Measurements from ENCODE around the gene LGI1.
A peak's percentile ranks its signal among the peaks of the same experiment; 100 is the strongest.

LGI1 gene

DNA sequence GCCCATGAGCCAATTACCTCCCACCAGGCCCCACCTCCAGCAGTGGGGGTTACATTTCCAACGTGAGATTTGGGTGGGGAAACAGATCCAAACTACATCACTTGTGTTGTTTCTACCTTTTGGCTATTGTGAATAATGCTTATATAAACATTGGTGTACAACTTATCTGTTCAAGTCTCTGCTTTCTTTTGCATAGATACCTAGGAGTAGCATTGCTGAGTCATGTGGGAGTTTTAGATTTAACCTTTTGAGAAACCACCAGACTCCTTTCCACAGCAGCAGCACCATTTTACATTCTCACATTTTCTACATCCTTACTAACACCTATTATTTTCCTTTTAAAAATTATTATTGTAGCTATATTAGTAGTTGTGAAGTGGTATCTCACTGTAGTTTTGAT is 41.0 kb upstream of the LGI1 start:
- Histone ChIP-seq H3K36me3 (ENCODE audit: low read depth) (no peaks in the 10 kb centered on the region), H3K27me3 (ENCODE audit: insufficient read depth, poor library complexity, severe bottlenecking) (no peaks in the 10 kb centered on the region), H3K4me1 (ENCODE audit: insufficient read depth, poor library complexity, severe bottlenecking) (no peaks in the 10 kb centered on the region), H3K9me3 (ENCODE audit: severe bottlenecking) (no peaks in the 10 kb centered on the region), H3K27ac (ENCODE audit: poor library complexity, severe bottlenecking) (no peak overlapping the region), H3K4me3 (ENCODE audit: severe bottlenecking) (no peak overlapping the region)
- no peak for ATAC-seq (ENCODE audit: low read depth)
- TF ChIP-seq, protein P1, sequence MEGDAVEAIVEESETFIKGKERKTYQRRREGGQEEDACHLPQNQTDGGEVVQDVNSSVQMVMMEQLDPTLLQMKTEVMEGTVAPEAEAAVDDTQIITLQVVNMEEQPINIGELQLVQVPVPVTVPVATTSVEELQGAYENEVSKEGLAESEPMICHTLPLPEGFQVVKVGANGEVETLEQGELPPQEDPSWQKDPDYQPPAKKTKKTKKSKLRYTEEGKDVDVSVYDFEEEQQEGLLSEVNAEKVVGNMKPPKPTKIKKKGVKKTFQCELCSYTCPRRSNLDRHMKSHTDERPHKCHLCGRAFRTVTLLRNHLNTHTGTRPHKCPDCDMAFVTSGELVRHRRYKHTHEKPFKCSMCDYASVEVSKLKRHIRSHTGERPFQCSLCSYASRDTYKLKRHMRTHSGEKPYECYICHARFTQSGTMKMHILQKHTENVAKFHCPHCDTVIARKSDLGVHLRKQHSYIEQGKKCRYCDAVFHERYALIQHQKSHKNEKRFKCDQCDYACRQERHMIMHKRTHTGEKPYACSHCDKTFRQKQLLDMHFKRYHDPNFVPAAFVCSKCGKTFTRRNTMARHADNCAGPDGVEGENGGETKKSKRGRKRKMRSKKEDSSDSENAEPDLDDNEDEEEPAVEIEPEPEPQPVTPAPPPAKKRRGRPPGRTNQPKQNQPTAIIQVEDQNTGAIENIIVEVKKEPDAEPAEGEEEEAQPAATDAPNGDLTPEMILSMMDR (IDR thresholded peaks at IDR 0.05; ENCODE audit: poor library complexity, severe bottlenecking): no peak
- no peak for DNase-seq (ENCODE audit: low spot score)

DNA sequence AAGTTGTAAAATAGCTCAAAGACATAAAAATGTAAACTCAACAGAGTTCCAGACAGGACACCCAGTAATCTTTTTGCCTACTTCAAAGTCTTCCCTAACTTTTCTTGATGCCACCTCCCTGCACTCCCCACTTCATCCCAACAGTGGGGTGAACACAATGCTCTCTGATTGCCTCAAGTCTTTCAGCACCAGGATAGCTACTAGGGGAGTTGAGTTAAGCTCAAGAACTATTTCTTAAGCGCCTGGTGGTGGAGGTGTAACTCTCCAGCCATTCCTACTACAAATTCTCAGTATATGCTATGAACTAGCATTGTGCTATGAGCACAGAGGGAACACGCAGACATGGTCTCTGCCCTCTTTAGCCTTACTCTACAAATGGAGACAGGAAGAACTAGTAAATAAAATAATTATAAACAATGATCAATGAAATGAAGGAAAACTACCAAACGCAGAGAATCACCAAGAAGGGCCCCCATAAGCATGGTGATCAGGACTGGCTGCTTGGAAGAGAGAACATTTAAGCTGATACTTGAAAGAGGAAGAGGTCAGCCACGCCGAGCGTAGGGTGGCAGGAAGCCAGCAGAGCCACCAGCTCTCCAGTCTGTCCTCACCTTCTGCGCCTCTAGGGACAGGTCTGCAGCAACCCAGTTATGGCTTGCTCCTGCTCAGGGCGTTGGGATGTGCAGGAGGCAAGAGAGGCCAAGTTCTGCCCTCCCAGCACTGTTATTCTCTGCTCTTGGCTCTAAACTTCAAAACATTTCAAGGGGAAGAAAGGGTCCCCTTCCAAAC is 38.6 kb upstream of the LGI1 start:
- Histone ChIP-seq H3K4me3 (ENCODE audit: severe bottlenecking) (no peak overlapping the region), H3K9me3 (ENCODE audit: severe bottlenecking) (no peaks in the 10 kb centered on the region)
- DNase-seq (ENCODE audit: low spot score): no peak

DNA sequence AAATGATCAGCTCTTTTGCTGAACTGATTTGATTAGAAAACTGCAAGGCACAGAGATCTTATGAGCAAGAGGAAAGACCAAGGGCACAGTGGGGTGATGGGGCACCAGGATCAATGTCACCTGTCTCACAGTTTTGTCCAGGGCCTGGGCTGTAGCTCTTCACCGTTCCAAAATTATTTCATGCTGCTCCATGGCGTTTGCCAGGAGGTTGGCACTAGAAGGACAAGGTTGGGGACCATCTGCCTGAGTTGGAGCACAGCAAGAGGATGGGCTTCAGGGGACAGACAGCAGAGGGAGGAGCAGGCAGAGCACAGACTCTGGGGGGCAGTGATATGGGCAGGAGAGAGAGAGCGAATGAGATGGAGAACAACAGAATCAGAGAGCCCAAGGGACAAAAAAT is 37.8 kb upstream of the LGI1 start:
- TF ChIP-seq, protein P1 (IDR thresholded peaks at IDR 0.05; ENCODE audit: poor library complexity, severe bottlenecking): no peak
- ATAC-seq (ENCODE audit: low read depth): no peak
- H3K4me3 ChIP-seq (ENCODE audit: severe bottlenecking): no peak overlapping the region

More for the DNA sequence above, 38.6 kb upstream of the LGI1 start:
- no peak overlapping the region for H3K27ac ChIP-seq (ENCODE audit: poor library complexity, severe bottlenecking)
- no peaks in the 10 kb centered on the region for H3K36me3 ChIP-seq (ENCODE audit: low read depth)
- H3K27me3 ChIP-seq (ENCODE audit: insufficient read depth, poor library complexity, severe bottlenecking): no peaks in the 10 kb centered on the region
- ATAC-seq (ENCODE audit: low read depth): no peak
- no peaks in the 10 kb centered on the region for H3K4me1 ChIP-seq (ENCODE audit: insufficient read depth, poor library complexity, severe bottlenecking)
- TF ChIP-seq, protein P1 (IDR thresholded peaks at IDR 0.05; ENCODE audit: poor library complexity, severe bottlenecking): no peak

GRCh38 chr10:93722550-93722949 is 35.2 kb upstream of the LGI1 start:
- no peak overlapping the region for H3K27ac ChIP-seq (ENCODE audit: poor library complexity, severe bottlenecking)
- H3K36me3 ChIP-seq (ENCODE audit: low read depth): no peaks in the 10 kb centered on the region
- H3K4me3 ChIP-seq (ENCODE audit: severe bottlenecking): no peak overlapping the region
- TF ChIP-seq, protein P1 (IDR thresholded peaks at IDR 0.05; ENCODE audit: poor library complexity, severe bottlenecking): no peak
- no peaks in the 10 kb centered on the region for H3K4me1 ChIP-seq (ENCODE audit: insufficient read depth, poor library complexity, severe bottlenecking)
- ATAC-seq (ENCODE audit: low read depth): 0 out of 3 replicates have a peak, but pooled peaks have one; percentile 53
- no peaks in the 10 kb centered on the region for H3K9me3 ChIP-seq (ENCODE audit: severe bottlenecking)
- H3K27me3 ChIP-seq (ENCODE audit: insufficient read depth, poor library complexity, severe bottlenecking): peaks cover 3% of the 10 kb centered on the region
- no peak for DNase-seq (ENCODE audit: low spot score)

More for the DNA sequence above, 37.8 kb upstream of the LGI1 start:
- no peaks in the 10 kb centered on the region for H3K4me1 ChIP-seq (ENCODE audit: insufficient read depth, poor library complexity, severe bottlenecking)
- no peak overlapping the region for H3K27ac ChIP-seq (ENCODE audit: poor library complexity, severe bottlenecking)
- H3K9me3 ChIP-seq (ENCODE audit: severe bottlenecking): no peaks in the 10 kb centered on the region
- H3K36me3 ChIP-seq (ENCODE audit: low read depth): no peaks in the 10 kb centered on the region
- H3K27me3 ChIP-seq (ENCODE audit: insufficient read depth, poor library complexity, severe bottlenecking): no peaks in the 10 kb centered on the region
- no peak for DNase-seq (ENCODE audit: low spot score)

DNA sequence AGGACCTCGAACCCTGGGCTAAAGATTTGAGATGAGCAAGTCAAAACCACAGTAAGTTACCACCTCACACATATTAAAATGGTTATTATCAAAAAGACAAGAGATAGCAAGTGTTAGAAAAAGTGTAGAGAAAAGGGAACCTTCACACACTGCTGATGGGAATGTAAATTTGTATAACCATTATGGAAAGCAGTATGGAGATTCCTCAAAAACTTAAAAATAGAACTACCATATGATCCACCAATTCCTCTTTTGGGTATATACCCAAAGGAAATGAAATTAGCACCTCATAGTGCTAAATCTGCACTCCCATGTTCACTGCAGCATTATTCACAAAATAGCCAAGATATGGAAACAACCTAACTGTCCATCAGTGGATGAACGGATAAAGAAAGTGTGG is 34.6 kb upstream of the LGI1 start:
- TF ChIP-seq, protein P1 (IDR thresholded peaks at IDR 0.05; ENCODE audit: poor library complexity, severe bottlenecking): no peak
- Histone ChIP-seq H3K9me3 (ENCODE audit: severe bottlenecking) (no peaks in the 10 kb centered on the region), H3K27ac (ENCODE audit: poor library complexity, severe bottlenecking) (no peak overlapping the region), H3K27me3 (ENCODE audit: insufficient read depth, poor library complexity, severe bottlenecking) (peaks cover 5% of the 10 kb centered on the region), H3K4me3 (ENCODE audit: severe bottlenecking) (no peak overlapping the region), H3K4me1 (ENCODE audit: insufficient read depth, poor library complexity, severe bottlenecking) (no peaks in the 10 kb centered on the region), H3K36me3 (ENCODE audit: low read depth) (no peaks in the 10 kb centered on the region)
- DNase-seq (ENCODE audit: low spot score) (no peak), ATAC-seq (ENCODE audit: low read depth) (no peak)

Data from RWPE2 (cell line).